ENCODE measurements around the gene FAM50B. TPM values are rescaled to one million over a fixed set of nuclear protein-coding genes. Genes with fewer than 3 reads are reported as not detected.

The FAM50B gene
- total RNA-seq, 1 experiment from 2014 or later: 14.3 TPM

DNA sequence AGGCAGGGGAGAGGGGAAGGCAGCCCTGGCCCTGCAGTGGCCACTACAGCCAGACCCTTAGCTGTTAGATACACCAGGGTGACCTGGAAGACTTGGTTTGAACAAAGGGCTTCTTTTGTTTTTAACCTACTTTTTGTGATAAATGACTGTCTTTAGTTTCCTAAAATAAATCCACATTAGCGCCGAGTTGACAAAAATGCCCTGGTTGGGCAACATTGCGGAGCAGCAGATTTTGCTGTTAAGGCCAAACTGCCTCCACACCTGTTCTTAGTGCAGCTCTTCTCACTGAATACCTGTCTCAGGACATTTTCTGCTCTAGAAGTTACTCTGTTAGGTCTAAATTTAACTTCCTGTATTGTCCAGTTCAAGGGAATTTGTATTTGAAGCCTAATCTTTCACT, 42.7 kb downstream of the FAM50B start:
- Histone ChIP-seq H3K4me1 (replicated peaks; ENCODE audit: insufficient read depth) (peaks cover 27% of the 10 kb centered on the region), H3K9me3 (ENCODE audit: insufficient read depth, low read depth) (no peaks in the 10 kb centered on the region), H3K36me3 (ENCODE audit: low read depth) (no peaks in the 10 kb centered on the region), H4K20me1 (ENCODE audit: insufficient read depth) (no peaks in the 10 kb centered on the region), H3K4me3 (no peak overlapping the region), H3K4me2 (no peak overlapping the region), H3K9me2 (ENCODE audit: insufficient read depth) (no peaks in the 10 kb centered on the region), H2AFZ (no peak overlapping the region), H3F3A (ENCODE audit: insufficient read depth, low read depth) (peaks cover 7% of the 10 kb centered on the region; the same call in 1 of the 2 replicates), H3K79me2 (ENCODE audit: low read depth) (no peaks in the 10 kb centered on the region), H3K27me3 (ENCODE audit: insufficient read depth, low read depth) (no peaks in the 10 kb centered on the region), H3K27ac (no peak overlapping the region)
- TF ChIP-seq EZH2 (IDR thresholded peaks at IDR 0.05; ENCODE audit: low read depth): no peak
- TF ChIP-seq, protein P1, sequence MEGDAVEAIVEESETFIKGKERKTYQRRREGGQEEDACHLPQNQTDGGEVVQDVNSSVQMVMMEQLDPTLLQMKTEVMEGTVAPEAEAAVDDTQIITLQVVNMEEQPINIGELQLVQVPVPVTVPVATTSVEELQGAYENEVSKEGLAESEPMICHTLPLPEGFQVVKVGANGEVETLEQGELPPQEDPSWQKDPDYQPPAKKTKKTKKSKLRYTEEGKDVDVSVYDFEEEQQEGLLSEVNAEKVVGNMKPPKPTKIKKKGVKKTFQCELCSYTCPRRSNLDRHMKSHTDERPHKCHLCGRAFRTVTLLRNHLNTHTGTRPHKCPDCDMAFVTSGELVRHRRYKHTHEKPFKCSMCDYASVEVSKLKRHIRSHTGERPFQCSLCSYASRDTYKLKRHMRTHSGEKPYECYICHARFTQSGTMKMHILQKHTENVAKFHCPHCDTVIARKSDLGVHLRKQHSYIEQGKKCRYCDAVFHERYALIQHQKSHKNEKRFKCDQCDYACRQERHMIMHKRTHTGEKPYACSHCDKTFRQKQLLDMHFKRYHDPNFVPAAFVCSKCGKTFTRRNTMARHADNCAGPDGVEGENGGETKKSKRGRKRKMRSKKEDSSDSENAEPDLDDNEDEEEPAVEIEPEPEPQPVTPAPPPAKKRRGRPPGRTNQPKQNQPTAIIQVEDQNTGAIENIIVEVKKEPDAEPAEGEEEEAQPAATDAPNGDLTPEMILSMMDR (conservative IDR thresholded peaks at IDR 0.05): no peak
- CTCF ChIA-PET: no interaction called here
- BruUV-seq (replicated peaks): no TSS peak
- POLR2A ChIA-PET (ENCODE audit: unreplicated experiment): interaction anchor here (0.6 kb wide), 1 partner anchor 66 kb away, joined by 3 read pairs; no protein-coding TSS in a partner anchor
- intact Hi-C loops (cut with micrococcal nuclease; ENCODE audit: unreplicated experiment): no loop called here
- DNase-seq: no peak

GRCh38 chr6:3892603-3893002, 43.4 kb downstream of the FAM50B start:
- no peak for DNase-seq
- Histone ChIP-seq H3K4me3 (no peak overlapping the region), H3K9me3 (ENCODE audit: insufficient read depth, low read depth) (no peaks in the 10 kb centered on the region), H3K9me2 (ENCODE audit: insufficient read depth) (no peaks in the 10 kb centered on the region), H2AFZ (no peak overlapping the region), H3K4me2 (no peak overlapping the region), H3K4me1 (replicated peaks; ENCODE audit: insufficient read depth) (peaks cover 21% of the 10 kb centered on the region), H3K79me2 (ENCODE audit: low read depth) (no peaks in the 10 kb centered on the region), H3K27me3 (ENCODE audit: insufficient read depth, low read depth) (no peaks in the 10 kb centered on the region), H3K27ac (no peak overlapping the region), H3F3A (ENCODE audit: insufficient read depth, low read depth) (peaks cover 7% of the 10 kb centered on the region; the same call in 1 of the 2 replicates), H4K20me1 (ENCODE audit: insufficient read depth) (no peaks in the 10 kb centered on the region), H3K36me3 (ENCODE audit: low read depth) (no peaks in the 10 kb centered on the region)
- CTCF ChIA-PET: interaction anchor here (0.5 kb wide), 1 partner anchor 80 kb away, joined by 3 read pairs; no protein-coding TSS in a partner anchor
- TF ChIP-seq EZH2 (IDR thresholded peaks at IDR 0.05; ENCODE audit: low read depth): no peak
- TF ChIP-seq, protein P1 (conservative IDR thresholded peaks at IDR 0.05): no peak
- no TSS peak for BruUV-seq (replicated peaks)
- intact Hi-C loops (cut with micrococcal nuclease; ENCODE audit: unreplicated experiment): no loop called here
- POLR2A ChIA-PET (ENCODE audit: unreplicated experiment): interaction anchor here (0.6 kb wide), 1 partner anchor 21 kb away, joined by 4 read pairs; no protein-coding TSS in a partner anchor

- no TSS peak for BruUV-seq (replicated peaks)
- no peak overlapping the region for H3K27ac ChIP-seq
- H3K4me3 ChIP-seq: no peak overlapping the region
- no peaks in the 10 kb centered on the region for H3K36me3 ChIP-seq (ENCODE audit: low read depth)
- intact Hi-C loops (cut with micrococcal nuclease; ENCODE audit: unreplicated experiment): no loop called here
- H3K4me1 ChIP-seq (replicated peaks; ENCODE audit: insufficient read depth): peaks cover 12% of the 10 kb centered on the region
- no peak overlapping the region for H3K4me2 ChIP-seq
- H4K20me1 ChIP-seq (ENCODE audit: insufficient read depth): no peaks in the 10 kb centered on the region
- no peaks in the 10 kb centered on the region for H3K9me3 ChIP-seq (ENCODE audit: insufficient read depth, low read depth)
- H3F3A ChIP-seq (ENCODE audit: insufficient read depth, low read depth): peaks cover 4% of the 10 kb centered on the region; the same call in 1 of the 2 replicates
- TF ChIP-seq, protein P1 (conservative IDR thresholded peaks at IDR 0.05): no peak
- TF ChIP-seq EZH2 (IDR thresholded peaks at IDR 0.05; ENCODE audit: low read depth): no peak
- no peaks in the 10 kb centered on the region for H3K27me3 ChIP-seq (ENCODE audit: insufficient read depth, low read depth)
- no peaks in the 10 kb centered on the region for H3K9me2 ChIP-seq (ENCODE audit: insufficient read depth)
- no peaks in the 10 kb centered on the region for H3K79me2 ChIP-seq (ENCODE audit: low read depth)
- H2AFZ ChIP-seq: no peak overlapping the region
- no peak for DNase-seq
- POLR2A ChIA-PET (ENCODE audit: unreplicated experiment): interaction anchor here (0.8 kb wide), 1 partner anchor 32 kb away, joined by 4 read pairs; no protein-coding TSS in a partner anchor
- CTCF ChIA-PET: no interaction called here
These were observed 44.3 kb downstream of the FAM50B start for GRCh38 chr6:3893487-3893886.

Measured in PC-9 (cell line).